NCI-H748 (cell line): ENCODE measurements around the gene PAPPA.

Experiments
- DNase-seq: peaks from one replicate; lab custom pipeline; 2025; ENCODE audit not compliant: unreplicated experiment; lab: John Stamatoyannopoulos, UW

PAPPA gene

DNA sequence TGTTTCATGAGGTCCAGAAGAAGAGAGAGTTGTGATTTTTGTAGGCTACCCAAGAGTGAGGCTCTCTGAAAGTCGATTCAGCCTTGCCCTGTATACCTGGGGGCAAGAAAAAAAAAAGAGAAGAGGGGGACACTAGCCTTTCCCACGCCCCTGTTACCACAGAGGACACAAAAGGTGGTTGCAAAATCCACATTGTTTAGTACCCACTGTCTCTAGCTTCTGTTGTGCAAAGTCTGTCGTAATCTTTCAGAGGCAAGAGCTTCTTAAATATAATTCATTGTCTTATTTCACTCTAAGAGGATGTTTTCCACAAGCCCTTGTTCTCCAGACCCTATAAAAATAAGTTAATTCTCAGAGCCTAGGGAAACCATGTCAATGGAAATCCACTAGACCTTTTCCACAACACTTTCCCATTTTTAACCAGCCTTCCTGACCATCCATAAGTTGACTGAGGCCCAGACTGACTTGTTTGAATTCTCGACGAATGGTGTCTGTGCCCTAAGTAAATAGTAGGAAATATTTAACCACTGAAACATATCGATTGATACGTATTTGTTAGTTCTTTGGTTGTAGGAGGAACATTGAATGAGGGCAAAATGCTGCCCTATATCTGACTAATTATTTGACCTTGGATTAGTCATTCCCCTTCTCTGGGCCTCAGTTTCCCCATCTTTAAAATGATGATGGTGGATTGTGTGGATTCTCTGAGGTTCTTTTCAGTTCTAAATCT lies 182.7 kb downstream of the PAPPA start:
- DNase-seq, result no peak

DNA sequence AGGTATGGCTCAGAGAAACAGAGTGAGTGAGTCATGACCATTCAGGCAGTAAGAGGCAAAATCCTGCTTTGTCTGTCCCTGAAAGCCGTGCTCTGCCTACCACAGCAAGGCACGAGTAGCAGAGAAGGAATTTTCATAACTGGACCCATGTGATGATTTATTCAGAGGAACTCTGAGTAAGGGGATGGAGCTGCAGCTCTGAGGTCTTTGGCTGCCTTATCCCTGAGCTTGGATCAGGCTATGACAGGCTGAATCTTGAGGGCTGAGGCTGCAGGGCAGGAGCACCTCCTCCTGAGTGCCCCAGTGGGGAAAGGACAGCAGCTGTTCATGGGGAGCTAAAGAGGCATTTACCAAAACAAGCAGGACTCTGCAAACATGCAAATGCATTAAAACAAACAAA lies 183.4 kb downstream of the PAPPA start:
- DNase-seq, result no peak

DNA sequence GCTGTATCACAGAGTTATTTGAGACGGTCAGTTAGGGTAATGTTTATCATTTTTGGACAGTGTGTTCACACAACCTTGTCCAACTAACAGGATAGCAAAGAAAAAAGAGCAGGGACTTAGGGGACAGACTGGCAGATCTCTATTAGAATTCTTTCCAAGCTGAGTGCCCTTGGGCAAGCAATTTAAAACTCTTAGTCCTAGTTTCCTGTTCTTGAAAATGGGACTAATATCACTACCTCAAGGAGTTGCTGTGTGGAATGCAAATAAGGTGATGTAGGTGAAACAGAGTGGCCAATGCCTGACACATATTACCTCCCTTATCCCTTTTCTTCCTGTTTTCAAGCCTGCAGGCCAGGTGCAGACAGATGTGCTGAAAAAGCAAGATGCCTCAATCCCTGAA lies 186.7 kb downstream of the PAPPA start:
- no peak for DNase-seq

DNA sequence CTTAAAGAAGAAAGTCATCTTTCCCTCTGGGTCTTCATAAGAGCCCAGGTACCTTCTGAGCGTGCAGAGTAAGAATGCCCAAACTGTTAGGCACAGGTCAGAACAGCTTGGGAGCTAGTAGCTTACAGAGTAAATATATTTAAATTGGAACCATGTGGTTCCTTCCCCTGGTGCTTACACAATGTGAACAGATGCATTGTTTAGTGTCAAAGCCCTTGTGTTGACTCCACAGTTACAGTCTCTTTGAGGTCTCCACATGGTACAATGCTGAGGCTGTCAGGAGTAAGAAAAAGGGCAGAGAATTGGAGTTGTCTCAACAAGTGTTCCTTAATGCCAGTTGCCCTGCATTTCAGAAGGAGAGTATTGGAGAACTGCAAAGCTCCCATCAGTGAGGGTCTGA lies 188.5 kb downstream of the PAPPA start:
- DNase-seq, result peak; percentile 66

DNA sequence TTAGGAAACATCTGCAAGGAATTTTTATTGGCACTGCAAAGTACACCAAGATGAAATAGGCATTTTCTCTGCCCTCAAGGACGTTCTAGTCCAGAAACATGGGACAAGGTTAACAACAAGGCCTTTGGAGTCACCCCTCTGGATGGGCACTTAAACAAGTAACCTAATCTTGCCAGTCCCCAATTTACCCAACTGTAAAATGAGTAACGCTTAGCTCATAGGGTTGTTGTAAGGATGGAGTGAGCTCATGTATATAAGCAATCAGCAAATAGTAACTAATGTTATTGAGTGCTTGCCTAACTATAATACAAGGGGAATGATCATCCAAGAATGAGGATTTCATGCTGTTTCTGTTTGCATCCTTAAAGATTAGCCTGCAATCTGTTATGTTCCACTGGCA lies 189.3 kb downstream of the PAPPA start:
- DNase-seq, result no peak

DNA sequence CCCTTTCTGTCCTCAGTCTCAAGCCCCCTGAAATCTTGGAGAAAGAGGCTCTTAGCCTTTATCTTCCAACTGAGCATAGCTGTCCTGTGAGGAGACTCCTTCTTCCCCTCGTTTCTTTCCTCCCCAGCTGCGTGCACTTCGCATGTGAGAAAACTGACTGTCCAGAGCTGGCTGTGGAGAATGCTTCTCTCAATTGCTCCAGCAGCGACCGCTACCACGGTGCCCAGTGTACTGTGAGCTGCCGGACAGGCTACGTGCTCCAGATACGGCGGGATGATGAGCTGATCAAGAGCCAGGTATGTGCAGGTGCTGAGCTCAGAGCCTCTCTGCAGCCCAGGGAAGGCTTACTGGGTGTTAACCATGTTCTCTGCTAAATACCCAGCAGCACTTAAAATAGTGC lies 190.8 kb downstream of the PAPPA start:
- DNase-seq, result no peak

DNA sequence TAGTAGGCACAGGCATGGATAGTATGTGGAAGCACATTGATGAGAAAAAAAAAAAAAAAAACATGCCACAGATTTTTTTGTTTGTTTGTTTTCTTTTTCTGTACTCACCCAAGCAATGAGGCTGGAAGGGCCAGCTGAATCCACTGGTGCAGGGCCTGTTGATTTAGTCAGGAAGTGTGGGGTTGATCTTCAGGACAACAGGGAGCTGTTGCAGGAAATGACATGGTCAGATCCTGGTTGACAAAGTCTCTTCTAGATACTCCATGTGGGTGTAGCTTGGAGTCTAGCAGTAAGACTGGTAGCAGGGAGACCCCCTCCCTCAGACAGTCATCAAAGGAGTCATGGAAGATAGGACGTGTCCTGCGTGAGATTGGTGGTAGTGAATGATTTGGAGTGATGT lies 191.8 kb downstream of the PAPPA start:
- no peak for DNase-seq

DNA sequence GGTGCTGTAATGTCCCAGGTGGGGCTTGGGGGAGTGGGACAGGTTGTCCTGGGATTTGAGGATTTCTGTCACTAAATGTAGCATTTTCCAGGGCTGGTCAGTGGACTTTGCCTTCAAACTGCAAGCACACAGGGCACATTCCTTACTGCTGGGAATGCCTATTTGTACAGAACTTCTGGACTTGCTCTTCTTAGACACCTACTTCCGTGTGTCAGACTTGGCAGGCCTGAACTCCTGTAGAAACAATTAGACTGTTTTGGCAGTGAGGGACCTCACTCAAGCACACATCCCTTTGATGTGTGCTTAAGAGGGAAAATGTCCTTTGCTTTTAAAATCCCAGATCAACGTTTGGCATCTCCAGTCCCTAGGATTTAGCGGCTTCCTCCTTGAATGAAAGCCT lies 192.2 kb downstream of the PAPPA start:
- DNase-seq, result no peak

DNA sequence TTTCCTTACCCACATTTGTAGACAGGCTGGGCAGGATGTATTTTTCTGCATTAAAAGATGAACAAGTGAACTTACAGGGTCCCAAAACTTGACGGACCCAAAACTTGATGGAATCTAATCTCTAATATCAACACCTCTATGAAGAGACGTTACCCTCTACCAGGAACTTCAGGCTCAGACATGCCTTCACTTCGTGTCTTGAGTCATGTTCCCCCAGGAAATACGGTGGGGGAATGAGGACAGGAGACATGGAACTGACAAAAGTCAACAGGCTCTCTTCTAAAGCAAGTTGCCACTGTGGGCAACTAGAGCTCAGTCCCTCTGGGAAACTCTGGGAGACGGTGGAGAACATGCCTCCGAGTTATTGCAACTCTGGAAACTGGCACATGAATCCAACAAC lies 196.1 kb downstream of the PAPPA start:
- DNase-seq, result no peak

DNA sequence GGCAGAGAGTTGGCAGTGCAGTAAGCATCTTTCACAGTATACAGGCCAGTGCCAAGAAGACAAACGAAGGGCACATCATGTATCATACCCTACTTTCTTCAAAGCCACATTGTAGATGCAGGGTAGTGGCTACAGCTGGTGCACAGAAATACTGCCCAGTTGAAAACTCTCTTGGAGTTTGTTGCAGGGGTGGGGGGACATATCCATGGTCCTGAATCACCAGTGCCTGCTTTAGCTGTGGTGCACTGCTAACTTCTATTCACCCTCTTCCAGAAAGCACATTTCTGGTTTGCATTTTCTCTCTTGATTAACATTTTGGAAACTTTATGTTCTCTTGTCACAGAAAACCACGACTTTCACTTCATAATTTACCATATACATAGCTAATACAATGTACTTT lies 196.6 kb downstream of the PAPPA start:
- DNase-seq, result no peak

DNA sequence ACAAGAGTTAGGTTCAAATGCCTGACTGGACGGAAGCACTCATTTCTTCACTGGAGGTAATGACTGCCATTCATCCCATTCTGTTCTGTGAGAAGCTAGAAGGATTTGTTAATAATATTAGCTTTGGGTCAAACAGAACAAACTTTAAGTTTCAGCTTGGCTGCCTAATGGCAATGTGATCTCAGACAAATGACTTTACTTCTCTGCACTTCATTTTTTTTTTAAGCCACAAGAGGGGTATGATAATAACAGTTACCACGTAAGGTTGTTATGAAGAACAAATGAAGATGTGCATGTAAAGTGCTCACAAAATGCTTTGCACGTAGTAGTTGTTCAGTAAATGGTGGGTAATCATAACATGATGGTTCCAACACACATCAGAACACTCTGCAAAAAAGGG lies 199.4 kb downstream of the PAPPA start:
- DNase-seq, result no peak

DNA sequence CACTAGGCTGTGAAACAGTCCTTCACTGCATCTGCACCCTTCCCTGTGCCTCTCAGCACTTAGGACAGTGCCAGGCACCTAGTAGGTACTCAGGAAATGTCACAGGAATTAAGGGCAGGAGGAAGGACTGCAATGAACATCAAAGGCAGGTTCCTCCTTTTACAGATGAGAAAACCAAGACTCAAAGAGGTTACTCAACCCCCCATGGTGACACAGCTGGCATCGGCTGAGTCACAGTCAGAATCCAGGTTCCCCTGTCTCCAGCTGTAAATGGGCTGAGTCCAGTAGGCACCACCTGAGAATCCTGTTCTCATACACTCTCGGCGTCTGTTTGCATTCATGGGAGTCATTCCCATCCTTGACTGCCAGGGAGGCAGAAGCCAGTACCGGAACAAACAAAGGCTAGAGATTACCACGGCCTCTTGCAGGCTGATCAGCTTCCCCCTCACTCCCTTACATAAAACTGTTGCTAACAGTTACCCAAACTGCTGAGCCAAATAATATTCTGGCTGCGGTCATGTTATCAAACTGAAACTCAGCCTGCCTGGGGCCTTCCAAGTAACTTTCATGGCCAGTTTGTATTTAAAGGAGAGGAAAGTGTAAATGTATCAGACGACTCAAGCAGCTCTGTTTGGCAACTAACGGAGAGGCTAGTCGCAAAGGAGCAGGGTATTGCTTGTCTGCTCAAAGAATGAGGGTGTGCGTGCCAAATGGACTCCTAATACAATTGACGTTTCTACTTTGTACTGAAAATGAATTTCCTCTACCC lies 201.7 kb downstream of the PAPPA start:
- DNase-seq, result peak; percentile 15

DNA sequence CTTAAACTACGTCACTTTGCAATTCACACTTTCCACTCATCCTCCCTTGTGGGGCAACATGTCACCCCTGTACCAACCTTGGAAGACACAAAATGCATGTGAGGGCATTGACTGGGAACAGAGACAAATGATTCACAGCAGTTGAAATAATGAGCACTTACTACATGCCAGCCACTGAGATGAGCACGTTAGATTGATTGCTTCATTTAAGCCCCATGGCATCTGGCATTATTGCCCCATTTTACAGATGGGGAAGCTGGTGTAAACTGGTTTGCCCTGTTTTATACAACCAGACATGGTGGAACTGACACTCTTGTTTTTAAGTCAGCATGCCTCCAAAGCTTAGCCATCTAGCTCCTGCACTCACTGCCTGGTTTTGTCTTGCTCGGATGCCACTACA lies 204.7 kb downstream of the PAPPA start:
- DNase-seq, result no peak

DNA sequence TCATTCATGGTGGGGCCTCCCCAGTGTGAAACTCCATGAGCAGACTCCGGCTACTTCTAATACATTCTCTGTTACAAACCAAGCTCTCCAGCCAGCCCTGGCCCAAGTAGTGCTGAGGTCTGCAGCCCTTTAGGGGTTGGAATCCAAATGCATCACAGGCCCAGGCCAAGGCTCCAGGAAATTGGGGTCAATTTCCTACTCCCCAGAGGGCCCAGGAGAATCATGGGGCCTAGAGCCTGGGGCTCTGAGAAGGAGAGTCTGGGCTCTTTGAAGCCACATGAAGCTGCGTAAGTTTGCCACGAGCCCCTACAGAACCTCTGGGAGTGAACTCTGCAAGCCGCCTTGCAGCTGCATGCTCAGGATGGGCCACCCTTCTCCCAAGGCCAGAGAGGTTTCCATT lies 206.4 kb downstream of the PAPPA start:
- DNase-seq, result no peak

DNA sequence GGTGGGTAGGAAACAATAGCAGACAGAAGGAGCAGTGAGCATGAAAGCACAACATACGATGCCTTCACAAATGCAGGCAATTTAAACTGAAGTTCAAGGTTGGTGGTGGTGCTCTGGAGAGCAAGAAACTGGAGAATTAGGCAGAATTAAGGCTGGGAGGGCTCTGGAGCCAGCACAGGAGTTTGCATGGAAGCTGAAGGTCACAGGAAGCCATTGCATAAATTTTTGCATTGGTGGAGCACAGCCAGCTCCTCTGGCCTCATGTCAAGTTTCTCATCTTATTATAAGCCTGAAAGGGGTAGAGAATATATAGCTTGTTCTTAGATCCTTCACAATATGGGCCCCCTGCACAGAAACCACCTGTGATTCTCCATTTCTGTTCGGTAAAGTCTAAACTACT lies 207.4 kb downstream of the PAPPA start:
- DNase-seq, result no peak

DNA sequence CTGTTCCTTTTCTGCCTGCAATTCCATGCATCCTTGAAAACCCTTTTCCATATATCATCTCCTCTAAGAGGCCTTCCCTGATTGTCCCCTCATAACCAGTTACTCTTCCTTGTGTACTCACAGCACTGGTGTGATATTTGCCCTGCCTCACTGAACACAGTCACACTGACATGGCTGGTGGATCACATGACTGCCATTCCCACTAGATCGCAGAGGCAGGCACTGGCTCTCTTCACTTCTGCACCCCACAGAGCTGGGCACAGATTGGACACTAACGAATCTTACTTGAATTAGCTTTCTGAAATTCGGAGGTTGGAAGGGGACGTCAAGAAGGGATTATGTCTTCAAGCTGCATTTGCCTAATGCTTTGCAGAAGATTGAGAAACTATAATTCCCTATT lies 208.0 kb downstream of the PAPPA start:
- no peak for DNase-seq

DNA sequence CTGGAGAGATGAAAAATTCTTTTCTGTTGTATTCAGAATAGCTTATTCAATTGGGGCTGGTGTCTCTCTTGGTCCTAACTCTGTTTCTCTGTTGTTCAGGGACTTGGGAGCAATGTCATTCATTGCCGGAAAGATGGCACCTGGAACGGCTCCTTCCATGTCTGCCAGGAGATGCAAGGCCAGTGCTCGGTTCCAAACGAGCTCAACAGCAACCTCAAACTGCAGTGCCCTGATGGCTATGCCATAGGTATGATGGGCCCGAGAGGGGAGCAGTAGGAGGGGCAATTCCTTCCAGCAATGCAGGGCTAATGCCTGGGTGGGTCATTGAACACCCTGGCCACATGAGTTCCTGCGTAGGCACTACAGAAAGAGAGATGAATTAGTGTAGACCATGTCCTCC lies 208.9 kb downstream of the PAPPA start:
- no peak for DNase-seq

DNA sequence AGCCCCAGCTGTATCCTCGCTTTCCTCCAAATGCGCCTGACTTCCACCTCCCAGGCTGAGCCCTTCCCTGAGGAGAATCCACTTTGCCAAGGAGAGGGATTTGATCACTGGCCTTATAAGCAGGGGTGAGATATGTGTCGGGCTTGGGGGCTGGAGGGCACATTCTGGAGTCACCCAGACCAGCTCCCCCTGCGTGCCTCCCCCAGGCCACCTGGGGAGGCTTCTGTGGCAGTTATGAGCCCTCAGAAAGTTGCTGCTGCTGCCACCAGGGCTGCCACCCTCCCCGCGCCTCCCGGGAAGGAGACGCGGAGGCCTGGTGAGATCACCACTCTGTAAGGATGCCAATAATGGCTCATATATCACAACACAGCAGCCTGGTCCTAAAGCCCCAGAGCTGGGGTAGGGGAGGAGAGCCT lies 211.5 kb downstream of the PAPPA start:
- DNase-seq, result no peak

DNA sequence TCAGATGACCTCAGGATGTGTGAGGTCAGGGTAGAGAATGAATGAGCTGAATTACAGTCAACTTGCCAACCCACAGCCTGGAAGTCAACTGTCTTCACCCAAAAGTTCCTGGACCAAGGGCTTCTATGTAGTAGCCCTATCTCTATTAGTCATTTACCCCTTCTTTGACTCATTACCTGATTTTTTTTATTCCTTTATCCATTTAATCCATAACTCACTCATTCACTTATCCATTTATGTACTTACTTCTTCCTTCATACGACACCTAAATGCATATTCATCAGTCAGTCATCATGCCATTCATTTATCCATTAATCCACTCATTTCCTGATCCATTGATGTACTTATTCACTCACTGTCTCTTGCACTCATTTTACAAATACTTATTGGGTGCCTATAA lies 212.7 kb downstream of the PAPPA start:
- no peak for DNase-seq

DNA sequence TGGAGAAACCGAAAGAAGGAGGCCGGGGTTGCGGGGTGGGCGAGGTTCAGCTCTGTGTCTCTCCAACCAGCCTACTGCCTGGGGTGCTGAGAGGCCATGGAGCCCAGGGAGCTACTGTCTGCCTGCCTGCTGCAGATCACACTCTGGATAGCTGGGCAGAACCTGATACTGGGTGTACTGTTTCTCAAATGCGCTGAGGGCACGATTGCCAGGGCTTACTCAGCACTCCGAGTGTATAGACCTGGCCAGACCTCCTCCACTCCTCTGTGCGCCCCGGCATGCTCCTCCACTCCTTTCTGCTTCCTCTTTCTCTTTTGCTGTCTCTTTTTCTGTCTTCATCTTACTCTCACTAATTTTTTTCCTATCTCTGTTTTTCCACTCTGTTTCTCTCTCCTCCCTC lies 215.1 kb downstream of the PAPPA start:
- DNase-seq, result no peak

DNA sequence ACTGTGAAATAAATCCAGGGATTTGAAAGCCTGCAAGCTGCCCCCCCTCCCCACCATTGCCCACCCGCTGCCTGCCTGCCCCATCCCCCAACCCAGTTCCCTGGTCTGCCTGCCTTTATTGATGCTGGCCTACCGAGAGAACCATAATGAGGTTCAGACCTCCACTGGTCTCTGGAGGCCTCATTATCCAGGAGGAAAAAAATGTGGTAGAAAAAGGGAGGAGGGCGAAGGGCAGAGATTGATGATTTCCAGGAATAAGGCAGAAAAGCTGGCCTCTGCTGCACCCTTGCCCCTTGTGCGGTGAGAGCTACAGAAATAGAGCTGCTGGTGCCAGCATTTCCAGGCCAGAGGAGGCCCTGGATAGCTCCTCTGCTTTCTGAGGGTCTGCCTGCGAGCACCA lies 216.1 kb downstream of the PAPPA start:
- no peak for DNase-seq

DNA sequence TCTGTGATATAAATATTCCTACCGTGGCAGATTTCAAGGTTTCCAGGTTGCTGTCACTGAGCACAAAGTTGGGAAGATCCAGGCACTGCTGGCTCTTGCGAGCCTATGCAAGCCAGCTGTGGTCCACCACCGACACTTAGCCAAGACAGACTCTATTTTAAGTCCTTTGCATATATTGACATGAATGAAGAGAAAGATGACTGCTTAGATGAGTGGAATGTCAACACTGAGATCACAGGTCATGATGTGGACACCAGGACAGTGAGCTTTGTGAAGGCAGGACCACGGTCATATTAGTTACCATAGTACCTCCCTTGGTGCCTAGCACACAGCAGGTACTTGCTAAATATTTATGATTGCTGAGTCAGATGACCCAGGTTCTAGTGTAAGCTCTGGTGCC lies 217.0 kb downstream of the PAPPA start:
- no peak for DNase-seq
